ENCODE measurements around the gene ABCD3. TPM values are rescaled to one million over a fixed set of nuclear protein-coding genes. Genes with fewer than 3 reads are reported as not detected.

The ABCD3 gene
- total and polyA plus RNA-seq, 2 of the 13 experiments (the other 11 are each of a cell fraction or from before 2014, with no cell fraction given): 27.5 to 166 TPM

GRCh38 chr1:94552071-94552586, 133.9 kb downstream of the ABCD3 start (continued):
- no peak for TF ChIP-seq UBTF (CRISPR knock-in tag; IDR thresholded peaks at IDR 0.05)
- TF ChIP-seq ZNF414 (CRISPR knock-in tag; IDR thresholded peaks at IDR 0.05): no peak
- no peak for TF ChIP-seq ZNF460 (CRISPR knock-in tag; IDR thresholded peaks at IDR 0.05; ENCODE audit: borderline replicate concordance)
- TF ChIP-seq ZNF772 (CRISPR knock-in tag; IDR thresholded peaks at IDR 0.05): no peak
- TF ChIP-seq DR1 (CRISPR knock-in tag; IDR thresholded peaks at IDR 0.05): no peak
- TF ChIP-seq ATF4 (CRISPR knock-in tag; IDR thresholded peaks at IDR 0.05): no peak
- TF ChIP-seq ZNF143 (CRISPR knock-in tag; IDR thresholded peaks at IDR 0.05): no peak
- peak; percentile 73; the same call in 1 of the 2 replicates for TF ChIP-seq SOX5 (CRISPR knock-in tag; IDR thresholded peaks at IDR 0.05; ENCODE audit: borderline replicate concordance)
- no peak for TF ChIP-seq SMARCC2 (IDR thresholded peaks at IDR 0.05)
- no peak for TF ChIP-seq FOXO4 (CRISPR knock-in tag; conservative IDR thresholded peaks at IDR 0.05)
- no peak for TF ChIP-seq CC2D1A (CRISPR knock-in tag; IDR thresholded peaks at IDR 0.05)
- no peak for TF ChIP-seq NR0B2 (CRISPR knock-in tag; IDR thresholded peaks at IDR 0.05)
- TF ChIP-seq ZNF513 (CRISPR knock-in tag; conservative IDR thresholded peaks at IDR 0.05): no peak
- TF ChIP-seq ERF (CRISPR knock-in tag; IDR thresholded peaks at IDR 0.05): no peak
- no peak for TF ChIP-seq ZNF550 (CRISPR knock-in tag; IDR thresholded peaks at IDR 0.05; ENCODE audit: borderline replicate concordance)
- TF ChIP-seq ZNF136 (CRISPR knock-in tag; IDR thresholded peaks at IDR 0.05; ENCODE audit: low read depth): no peak
- TF ChIP-seq ASH2L (IDR thresholded peaks at IDR 0.05; ENCODE audit: insufficient read length, low read depth, low read length): peak; percentile 20
- TF ChIP-seq GTF2F1 (IDR thresholded peaks at IDR 0.05; ENCODE audit: low read length): no peak
- peak; percentile 16; the same call in 1 of the 2 replicates for TF ChIP-seq NR2F6 (IDR thresholded peaks at IDR 0.05)
- peak; percentile 63 for TF ChIP-seq NR2F6 (CRISPR knock-in tag; IDR thresholded peaks at IDR 0.05)
- no peak for TF ChIP-seq IRF2 (CRISPR knock-in tag; IDR thresholded peaks at IDR 0.05)
- TF ChIP-seq ZNF883 (CRISPR knock-in tag; IDR thresholded peaks at IDR 0.05; ENCODE audit: not compliant biosample characterization): no peak
- TF ChIP-seq GZF1 (CRISPR knock-in tag; IDR thresholded peaks at IDR 0.05): no peak
- no peak for TF ChIP-seq ZBTB21 (CRISPR knock-in tag; IDR thresholded peaks at IDR 0.05)

Data from HepG2 (cell line).